ENCODE results near the gene FUZ. TPM values are rescaled to one million over a fixed set of nuclear protein-coding genes. Genes with fewer than 3 reads are reported as not detected.
"Not testable (repeated sequence)": the region's sequence is repeated elsewhere in the genome, so short reads cannot be mapped to it uniquely, and the experiment has no call there.

FUZ gene
- total RNA-seq, 1 donor from 2014 or later: 14.5 TPM

GRCh38 chr19:49833599-49833998, 20.5 kb upstream of the FUZ start:
- no peak for DNase-seq (ENCODE audit: extremely low read depth, low read depth, low spot score)

- DNase-seq (ENCODE audit: extremely low read depth, low read depth, low spot score): no peak
These were observed 19.5 kb upstream of the FUZ start for GRCh38 chr19:49832556-49832955.

- DNase-seq (ENCODE audit: extremely low read depth, low read depth, low spot score): no peak
These were observed 18.5 kb upstream of the FUZ start for GRCh38 chr19:49831592-49831991.

GRCh38 chr19:49830766-49831165, 17.7 kb upstream of the FUZ start:
- no peak for DNase-seq (ENCODE audit: extremely low read depth, low read depth, low spot score)

- DNase-seq (ENCODE audit: extremely low read depth, low read depth, low spot score): no peak
These were observed 16.6 kb upstream of the FUZ start for GRCh38 chr19:49829721-49830120.

- DNase-seq (ENCODE audit: extremely low read depth, low read depth, low spot score): no peak
These were observed 16.1 kb upstream of the FUZ start for GRCh38 chr19:49829200-49829599.

- DNase-seq (ENCODE audit: extremely low read depth, low read depth, low spot score): no peak
These were observed 13.9 kb upstream of the FUZ start for GRCh38 chr19:49827034-49827433.

- no peak for DNase-seq (ENCODE audit: extremely low read depth, low read depth, low spot score)
These were observed 11.6 kb upstream of the FUZ start for GRCh38 chr19:49824662-49825061.

GRCh38 chr19:49823472-49823871, 10.4 kb upstream of the FUZ start:
- DNase-seq (ENCODE audit: extremely low read depth, low read depth, low spot score): no peak

GRCh38 chr19:49820125-49820524, 7.0 kb upstream of the FUZ start:
- DNase-seq (ENCODE audit: extremely low read depth, low read depth, low spot score): no peak

- DNase-seq (ENCODE audit: extremely low read depth, low read depth, low spot score): not testable (repeated sequence)
These were observed 6.5 kb upstream of the FUZ start for GRCh38 chr19:49819452-49820115.

- no peak for DNase-seq (ENCODE audit: extremely low read depth, low read depth, low spot score)
These were observed 5.7 kb upstream of the FUZ start for GRCh38 chr19:49818649-49819370.

- DNase-seq (ENCODE audit: extremely low read depth, low read depth, low spot score): peak; percentile 74
These were observed 5.0 kb upstream of the FUZ start, which contains the start of gene MED25 for GRCh38 chr19:49817964-49818648. Gene MED25 (plus strand): TSS chr19:49818289. CDS start chr19:49818342, 53 bp downstream.

GRCh38 chr19:49816590-49816989, 3.5 kb upstream of the FUZ start:
- no peak for DNase-seq (ENCODE audit: extremely low read depth, low read depth, low spot score)

- no peak for DNase-seq (ENCODE audit: extremely low read depth, low read depth, low spot score)
These were observed 918 bp upstream of the FUZ start for GRCh38 chr19:49814010-49814409.

- no peak for DNase-seq (ENCODE audit: extremely low read depth, low read depth, low spot score)
These were observed 568 bp downstream of the FUZ start for GRCh38 chr19:49812452-49812996.

- no peak for DNase-seq (ENCODE audit: extremely low read depth, low read depth, low spot score)
These were observed 1.8 kb downstream of the FUZ start for GRCh38 chr19:49811328-49811727.

- DNase-seq (ENCODE audit: extremely low read depth, low read depth, low spot score): no peak
These were observed 3.1 kb downstream of the FUZ start for GRCh38 chr19:49809941-49810389.

- DNase-seq (ENCODE audit: extremely low read depth, low read depth, low spot score): no peak
These were observed 3.7 kb downstream of the FUZ start for GRCh38 chr19:49809160-49809940.

- DNase-seq (ENCODE audit: extremely low read depth, low read depth, low spot score): no peak
These were observed 4.4 kb downstream of the FUZ start for GRCh38 chr19:49808711-49809159.
